WTC11 (cell line): ENCODE results near the gene JOSD1.

Experiments used
- ATF3 ChIP-seq: sonication (generic); formaldehyde crosslinking; conservative IDR thresholded peaks from 2 replicates; pipeline ENCODE4 v1.8.1; 2022; ENCODE audit warnings: mild to moderate bottlenecking, missing genetic modification reagents
- CTCF ChIP-seq: fragments of 200-600 bp; IDR thresholded peaks from 2 replicates; pipeline ENCODE4 v1.8.0; 2022; ENCODE audit warnings: antibody characterized with exemption
- PRRX2 ChIP-seq: fragments of 250-450 bp; sonication (Bioruptor Pico); IDR thresholded peaks from 2 replicates; pipeline ENCODE4 v1.8.0; 2021; ENCODE audit warnings: mild to moderate bottlenecking
- SOX15 ChIP-seq: fragments of 250-450 bp; sonication (Bioruptor Pico); IDR thresholded peaks from 2 replicates; pipeline ENCODE4 v1.9.0; 2021; ENCODE audit warnings: mild to moderate bottlenecking
- ZBTB21 ChIP-seq: sonication (generic); formaldehyde crosslinking; IDR thresholded peaks from 2 replicates; pipeline ENCODE4 v1.8.1; 2023; ENCODE audit warnings: mild to moderate bottlenecking, missing genetic modification reagents, borderline replicate concordance
- ZNF121 ChIP-seq: sonication (generic); formaldehyde crosslinking; IDR thresholded peaks from 2 replicates; pipeline ENCODE4 v1.8.0; 2023; ENCODE audit warnings: missing genetic modification reagents
- ZNF138 ChIP-seq: sonication (generic); formaldehyde crosslinking; conservative IDR thresholded peaks from 2 replicates; pipeline ENCODE4 v1.8.1; 2022; ENCODE audit warnings: mild to moderate bottlenecking, moderate library complexity, missing genetic modification reagents

GRCh38 chr22:38704654-38705234 is 4.0 kb upstream of the JOSD1 start:
- TF ChIP-seq ATF3 (no peak), CTCF (no peak), PRRX2 (CRISPR knock-in tag) (no peak), SOX15 (CRISPR knock-in tag) (no peak), ZNF138 (no peak), ZBTB21 (no peak), ZNF121 (no peak)
